ENCODE results near the gene ANKDD1A. TPM values are rescaled to one million over a fixed set of nuclear protein-coding genes. Genes with fewer than 3 reads are reported as not detected.

The ANKDD1A gene
- total and polyA plus RNA-seq, 8 donors, result 1.5 to 43.8 (median 5.2) TPM

- no peak overlapping the region for H3K4me3 ChIP-seq
- H3K27ac ChIP-seq, result no peak overlapping the region
- no peaks in the 10 kb centered on the region for H3K27me3 ChIP-seq
- H3K9me3 ChIP-seq, result peaks cover 10 to 12% (median 10%) of the 10 kb centered on the region in 4 donors
- H3K36me3 ChIP-seq, result no peaks in the 10 kb centered on the region
- no peak for DNase-seq
- TF ChIP-seq, protein P1, sequence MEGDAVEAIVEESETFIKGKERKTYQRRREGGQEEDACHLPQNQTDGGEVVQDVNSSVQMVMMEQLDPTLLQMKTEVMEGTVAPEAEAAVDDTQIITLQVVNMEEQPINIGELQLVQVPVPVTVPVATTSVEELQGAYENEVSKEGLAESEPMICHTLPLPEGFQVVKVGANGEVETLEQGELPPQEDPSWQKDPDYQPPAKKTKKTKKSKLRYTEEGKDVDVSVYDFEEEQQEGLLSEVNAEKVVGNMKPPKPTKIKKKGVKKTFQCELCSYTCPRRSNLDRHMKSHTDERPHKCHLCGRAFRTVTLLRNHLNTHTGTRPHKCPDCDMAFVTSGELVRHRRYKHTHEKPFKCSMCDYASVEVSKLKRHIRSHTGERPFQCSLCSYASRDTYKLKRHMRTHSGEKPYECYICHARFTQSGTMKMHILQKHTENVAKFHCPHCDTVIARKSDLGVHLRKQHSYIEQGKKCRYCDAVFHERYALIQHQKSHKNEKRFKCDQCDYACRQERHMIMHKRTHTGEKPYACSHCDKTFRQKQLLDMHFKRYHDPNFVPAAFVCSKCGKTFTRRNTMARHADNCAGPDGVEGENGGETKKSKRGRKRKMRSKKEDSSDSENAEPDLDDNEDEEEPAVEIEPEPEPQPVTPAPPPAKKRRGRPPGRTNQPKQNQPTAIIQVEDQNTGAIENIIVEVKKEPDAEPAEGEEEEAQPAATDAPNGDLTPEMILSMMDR (IDR thresholded peaks at IDR 0.05), result no peak
- TF ChIP-seq POLR2A (IDR thresholded peaks at IDR 0.05), result no peak
- no peak for TF ChIP-seq EP300 (IDR thresholded peaks at IDR 0.05)
- no peak for TF ChIP-seq POLR2AphosphoS5 (IDR thresholded peaks at IDR 0.05)
- intact Hi-C loops (cut with DNase I; ENCODE audit: low total_unique reads), result loop anchor here (10.0 kb wide), 1 partner anchor 47 kb away; no protein-coding TSS in a partner anchor
- H3K4me1 ChIP-seq, result peaks cover 11 to 31% (median 19%) of the 10 kb centered on the region in 4 donors
- WGBS, 5 donors, result 81 to 94% (median 90%) methylated on average over 2 of the region's 2 CpGs
Measured at GRCh38 chr15:64901914-64902313, 9.8 kb upstream of the ANKDD1A start.

GRCh38 chr15:64902863-64903262, 8.8 kb upstream of the ANKDD1A start:
- DNase-seq, result no peak
- peaks cover 2 to 22% (median 10%) of the 10 kb centered on the region in 4 donors for H3K4me1 ChIP-seq
- no peaks in the 10 kb centered on the region for H3K36me3 ChIP-seq
- intact Hi-C loops (cut with DNase I; ENCODE audit: low total_unique reads), result loop anchor here (10.0 kb wide), 1 partner anchor 48 kb away; no protein-coding TSS in a partner anchor
- 87 to 96% (median 94%) methylated on average over 4 of the region's 4 CpGs for WGBS, 5 donors
- peaks cover 10 to 12% (median 10%) of the 10 kb centered on the region in 4 donors for H3K9me3 ChIP-seq
- no peaks in the 10 kb centered on the region for H3K27me3 ChIP-seq
- peak overlapping the region in 1 of 5 donors; percentile 27 for H3K27ac ChIP-seq
- no peak for TF ChIP-seq EP300 (IDR thresholded peaks at IDR 0.05)
- TF ChIP-seq POLR2AphosphoS5 (IDR thresholded peaks at IDR 0.05), result no peak
- TF ChIP-seq, protein P1 (IDR thresholded peaks at IDR 0.05), result no peak
- no peak for TF ChIP-seq POLR2A (IDR thresholded peaks at IDR 0.05)
- H3K4me3 ChIP-seq, result no peak overlapping the region

- no peak for TF ChIP-seq EP300 (IDR thresholded peaks at IDR 0.05)
- no peak for TF ChIP-seq POLR2A (IDR thresholded peaks at IDR 0.05)
- TF ChIP-seq POLR2AphosphoS5 (IDR thresholded peaks at IDR 0.05), result no peak
- TF ChIP-seq, protein P1 (IDR thresholded peaks at IDR 0.05), result no peak
- 53 to 79% (median 64%) methylated on average over 4 of the region's 4 CpGs for WGBS, 5 donors
- no peak for DNase-seq
- H3K36me3 ChIP-seq, result no peaks in the 10 kb centered on the region
- H3K27me3 ChIP-seq, result no peaks in the 10 kb centered on the region
- no peak overlapping the region for H3K4me3 ChIP-seq
- H3K27ac ChIP-seq, result no peak overlapping the region
- peaks cover 0 to 16% (median 7%) of the 10 kb centered on the region in 4 donors for H3K4me1 ChIP-seq
- intact Hi-C loops (cut with DNase I; ENCODE audit: low total_unique reads), result loop anchor here (10.0 kb wide), 1 partner anchor 49 kb away; no protein-coding TSS in a partner anchor
- peaks cover 10 to 12% (median 10%) of the 10 kb centered on the region in 4 donors for H3K9me3 ChIP-seq
Measured at GRCh38 chr15:64903326-64903950, 8.3 kb upstream of the ANKDD1A start.

DNA sequence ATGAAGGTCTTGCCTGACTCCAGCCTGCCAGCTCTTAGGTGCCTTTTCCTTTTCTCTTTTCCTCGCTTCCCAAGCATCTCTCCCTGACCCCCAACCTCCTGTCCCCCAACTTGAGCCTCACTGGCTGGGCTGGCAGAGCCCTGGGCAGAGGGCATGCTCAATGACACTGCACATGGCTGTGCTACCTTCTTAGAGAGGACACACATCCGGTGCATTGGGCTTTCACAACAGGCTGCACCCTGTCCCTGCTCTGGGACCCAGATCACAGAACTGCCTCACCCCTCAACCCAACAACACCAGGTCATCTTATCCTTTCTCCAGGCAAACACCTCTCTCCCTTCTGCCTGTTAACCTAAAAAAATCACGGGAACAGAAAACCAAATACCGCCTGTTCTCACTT, 7.5 kb upstream of the ANKDD1A start:
- intact Hi-C loops (cut with DNase I; ENCODE audit: low total_unique reads), result loop anchor here (10.0 kb wide), 1 partner anchor 49 kb away; no protein-coding TSS in a partner anchor
- Histone ChIP-seq H3K27me3 (no peaks in the 10 kb centered on the region), H3K4me3 (no peak overlapping the region), H3K36me3 (no peaks in the 10 kb centered on the region), H3K4me1 (peaks cover 0 to 14% (median 7%) of the 10 kb centered on the region in 4 donors), H3K9me3 (peaks cover 10 to 12% (median 10%) of the 10 kb centered on the region in 4 donors), H3K27ac (no peak overlapping the region)
- no peak for DNase-seq
- TF ChIP-seq POLR2A (IDR thresholded peaks at IDR 0.05), result no peak
- no peak for TF ChIP-seq POLR2AphosphoS5 (IDR thresholded peaks at IDR 0.05)
- TF ChIP-seq EP300 (IDR thresholded peaks at IDR 0.05), result no peak
- TF ChIP-seq, protein P1 (IDR thresholded peaks at IDR 0.05), result no peak
- WGBS, 5 donors, result 90 to 96% (median 93%) methylated on average over 4 of the region's 4 CpGs

Measured in stomach (tissue), 9 donors.